IPS DF 4.7 (cell line): Measurements from ENCODE around the gene LILRA1.
"Not testable (repeated sequence)": the region's sequence is repeated elsewhere in the genome, so short reads cannot be mapped to it uniquely, and the experiment has no call there.

ENCODE experiments used
- DNase-seq: peaks from one replicate; pipeline ENCODE4 v3.0.0-alpha.2; 2013; ENCODE audit warnings: low spot score; ENCODE audit errors: extremely low read depth

The LILRA1 gene

DNA sequence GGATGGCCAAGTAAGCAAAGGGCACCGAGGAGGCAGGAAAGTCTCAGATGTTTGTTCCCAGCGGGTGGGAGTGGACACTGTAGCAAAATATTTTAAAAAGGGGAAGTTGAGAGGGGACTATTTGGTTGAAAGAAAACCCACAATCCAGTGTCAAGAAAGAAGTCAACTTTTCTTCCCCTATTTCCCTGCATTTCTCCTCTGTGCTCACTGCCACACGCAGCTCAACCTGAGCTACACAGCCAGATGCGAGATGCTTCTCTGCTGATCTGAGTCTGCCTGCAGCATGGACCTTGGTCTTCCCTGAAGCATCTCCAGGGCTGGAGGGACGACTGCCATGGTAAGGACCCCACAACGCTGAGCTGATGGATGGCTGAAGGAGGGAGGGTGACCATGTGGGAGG lies at the start of gene LILRA1:
Gene LILRA1, plus strand, starts transcription at position 188 of the 400 bp plus-strand sequence. CDS start 613 bp downstream, outside the sequence.
- DNase-seq: not testable (repeated sequence)

GRCh38 chr19:54548806-54549205 lies 44.6 kb upstream of the LILRA1 start:
- no peak for DNase-seq

GRCh38 chr19:54549224-54549623 lies 44.2 kb upstream of the LILRA1 start:
- no peak for DNase-seq

DNA sequence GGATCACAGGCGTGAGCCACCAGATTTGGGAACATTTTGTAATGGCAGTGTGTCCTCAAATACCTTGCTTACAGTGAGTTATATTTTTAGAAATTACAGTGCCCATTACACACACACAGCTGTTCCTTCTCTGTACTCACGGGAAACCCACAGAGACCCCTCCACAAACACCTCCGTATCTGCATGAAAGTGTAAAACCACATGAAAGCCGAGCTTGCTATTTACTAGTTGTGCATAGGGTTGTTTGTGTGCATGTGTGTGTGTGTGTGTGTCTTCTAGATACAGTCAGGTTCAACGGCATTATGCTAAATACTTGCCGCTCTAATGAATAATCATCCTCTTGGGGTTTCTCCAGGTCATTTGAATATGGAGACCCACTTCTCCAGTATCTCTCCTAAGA lies 42.1 kb upstream of the LILRA1 start:
- DNase-seq: no peak

DNA sequence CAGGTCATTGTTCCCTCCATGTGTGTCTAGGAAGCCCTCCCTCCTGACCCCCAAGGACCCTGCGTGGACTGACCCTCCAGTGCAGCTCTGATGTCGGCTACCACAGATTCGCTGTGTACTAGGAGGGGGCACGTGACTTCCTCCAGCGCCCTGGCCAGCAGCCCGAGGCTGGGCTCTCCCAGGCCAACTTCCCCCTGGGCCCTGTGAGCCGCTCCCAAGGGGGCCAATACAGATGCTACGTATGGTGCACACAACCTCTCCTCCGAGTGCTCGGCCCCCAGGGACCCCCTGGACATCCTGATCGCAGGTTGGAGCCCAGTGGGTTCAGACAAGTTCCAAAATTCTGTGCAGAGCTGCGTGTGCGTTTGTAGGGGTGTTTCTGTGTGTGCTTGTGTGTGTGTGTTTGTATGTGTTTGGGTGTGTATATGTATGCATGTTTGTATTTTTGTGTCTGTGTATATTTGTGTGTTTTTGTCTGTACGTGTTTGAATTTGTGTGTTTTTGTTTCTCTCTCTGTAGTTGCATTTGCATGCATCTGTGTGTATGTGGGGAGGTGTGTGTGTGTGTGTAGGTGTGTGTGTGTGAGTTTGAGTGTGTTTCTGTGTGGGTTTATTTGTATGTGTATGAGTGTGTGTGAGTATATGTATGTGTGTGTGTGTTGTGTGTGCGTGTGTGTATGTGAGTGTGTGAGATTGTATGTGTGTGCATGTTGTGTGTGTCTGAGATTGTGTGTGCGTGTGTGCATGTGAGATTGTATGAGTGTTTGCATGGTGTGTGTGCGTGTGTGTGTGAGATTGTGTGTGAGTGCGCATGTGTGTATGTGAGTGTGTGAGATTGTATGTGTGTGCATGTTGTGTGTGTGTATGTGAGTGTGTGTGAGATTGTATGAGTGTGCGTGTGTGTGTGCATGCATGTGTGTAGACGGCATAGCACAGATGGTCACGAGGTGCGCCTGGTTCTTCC lies 41.2 kb upstream of the LILRA1 start:
- DNase-seq: no peak

- DNase-seq: no peak
Observed at GRCh38 chr19:54552913-54553310, 40.5 kb upstream of the LILRA1 start.

DNA sequence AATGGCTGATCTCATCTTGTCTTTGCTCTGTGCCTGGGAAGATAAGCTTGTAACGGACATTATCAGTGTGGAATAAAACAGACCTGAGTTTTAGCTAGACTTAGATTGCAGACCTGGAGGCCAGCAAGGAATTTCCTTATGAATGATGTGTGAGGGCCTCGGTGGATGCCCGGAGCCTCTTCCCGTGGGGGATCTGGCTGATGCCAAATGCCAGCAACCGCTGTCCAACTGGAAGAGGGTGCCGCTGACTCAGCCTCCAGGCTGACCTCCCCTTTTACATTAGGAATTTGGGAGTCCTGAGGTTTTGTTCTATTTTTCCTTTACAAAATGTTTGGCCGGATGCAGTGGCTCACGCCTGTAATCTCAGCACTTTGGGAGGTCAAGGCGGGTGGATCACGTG lies 39.4 kb upstream of the LILRA1 start:
- DNase-seq: no peak

DNA sequence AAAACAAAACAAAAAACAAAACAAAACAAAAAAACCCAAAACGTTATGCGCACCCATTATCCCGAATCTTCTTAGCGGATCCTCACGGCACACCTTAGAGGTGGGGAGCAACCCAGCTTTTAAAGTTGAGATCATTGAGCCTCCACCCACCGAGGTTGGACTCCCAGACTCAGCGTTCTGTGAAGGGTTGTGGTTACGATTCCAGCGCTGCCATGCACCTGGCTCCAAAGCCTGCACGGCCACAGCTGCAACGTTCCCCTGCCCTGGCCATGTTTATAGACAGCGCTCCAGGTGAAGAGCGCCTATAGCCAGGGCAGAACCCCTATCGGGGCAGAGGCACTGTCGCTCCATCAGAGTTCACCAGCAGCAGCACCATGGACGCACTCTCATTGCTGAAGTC lies 38.5 kb upstream of the LILRA1 start:
- DNase-seq: no peak

DNA sequence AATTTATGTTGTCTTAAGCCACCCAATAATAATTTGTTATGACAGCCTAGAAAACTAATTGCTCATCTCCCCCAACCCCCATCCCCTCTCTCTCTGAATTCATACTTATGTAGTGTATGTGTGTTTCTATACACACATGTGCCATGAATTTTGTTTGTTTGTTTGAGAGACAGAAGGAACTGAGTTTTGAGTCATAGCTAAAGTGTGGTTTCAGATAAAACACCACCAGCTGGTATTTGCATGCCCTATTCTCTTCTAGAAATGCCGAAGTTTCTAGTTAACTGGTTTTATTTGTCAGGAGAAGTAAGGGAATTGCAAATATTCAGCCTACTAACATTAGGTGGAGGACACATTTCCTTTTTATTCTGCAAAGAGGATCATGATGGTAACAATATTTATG lies 37.2 kb upstream of the LILRA1 start:
- no peak for DNase-seq

DNA sequence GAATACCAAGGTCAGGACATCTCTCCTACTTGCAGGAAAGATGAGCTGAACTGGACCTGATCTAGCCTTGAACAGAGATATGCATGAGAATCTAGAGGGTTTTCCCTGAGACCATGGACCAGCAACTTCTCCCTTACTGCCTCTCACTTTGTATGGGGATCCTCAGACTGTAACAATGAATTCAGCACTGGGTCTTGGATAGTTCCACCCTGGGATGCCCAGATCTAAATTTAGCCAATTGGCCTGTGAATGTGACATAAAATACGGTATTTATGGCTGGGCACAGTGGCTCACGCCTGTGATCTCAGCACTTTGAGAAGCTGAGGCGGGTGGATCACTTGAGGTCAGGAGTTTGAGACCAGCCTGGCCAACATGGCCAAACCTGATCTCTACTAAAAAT lies 35.1 kb upstream of the LILRA1 start:
- no peak for DNase-seq

GRCh38 chr19:54560881-54561385 lies 32.5 kb upstream of the LILRA1 start:
- no peak for DNase-seq

- no peak for DNase-seq
Observed at GRCh38 chr19:54561840-54562239, 31.6 kb upstream of the LILRA1 start.

- DNase-seq: not testable (repeated sequence)
Observed at GRCh38 chr19:54563206-54563605, 30.2 kb upstream of the LILRA1 start.

- no peak for DNase-seq
Observed at GRCh38 chr19:54570316-54570715, 23.1 kb upstream of the LILRA1 start.

GRCh38 chr19:54571715-54572615 lies 21.5 kb upstream of the LILRA1 start:
- DNase-seq: not testable (repeated sequence)

GRCh38 chr19:54572696-54573311 lies 20.6 kb upstream of the LILRA1 start:
- DNase-seq: no peak

DNA sequence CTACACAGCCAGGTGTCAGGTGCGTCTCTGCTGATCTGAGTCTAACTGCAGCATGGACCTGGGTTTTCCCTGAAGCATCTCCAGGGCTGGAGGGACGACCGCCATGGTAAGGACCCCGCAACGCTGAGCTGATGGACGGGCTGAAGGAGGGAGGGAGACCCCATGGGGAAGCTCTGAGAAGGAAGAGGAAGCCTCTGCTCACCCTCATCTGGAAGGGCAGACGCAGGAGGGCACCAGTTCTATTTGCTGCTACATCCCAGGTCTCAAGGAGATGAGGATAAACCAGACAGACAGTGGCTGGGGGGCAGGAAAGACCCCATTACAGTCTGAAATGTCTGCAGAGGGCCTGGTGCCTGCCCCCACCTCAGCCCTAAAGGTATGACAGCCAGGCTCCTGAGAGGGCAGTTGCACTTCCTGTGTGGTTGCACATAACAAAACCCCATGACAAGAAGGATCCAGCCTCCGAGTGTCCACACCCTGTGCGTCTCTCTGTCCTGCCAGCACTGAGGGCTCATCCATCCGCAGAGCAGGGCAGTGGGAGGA lies 20.0 kb upstream of the LILRA1 start, which contains the start of gene LILRA2:
Gene LILRA2, plus strand, starts transcription at position 461 of the 543 bp plus-strand sequence. CDS start 89 bp downstream, outside the sequence.
- DNase-seq: no peak

GRCh38 chr19:54574051-54574450 lies 19.4 kb upstream of the LILRA1 start:
- DNase-seq: no peak

GRCh38 chr19:54574527-54575056 lies 18.8 kb upstream of the LILRA1 start:
- no peak for DNase-seq

DNA sequence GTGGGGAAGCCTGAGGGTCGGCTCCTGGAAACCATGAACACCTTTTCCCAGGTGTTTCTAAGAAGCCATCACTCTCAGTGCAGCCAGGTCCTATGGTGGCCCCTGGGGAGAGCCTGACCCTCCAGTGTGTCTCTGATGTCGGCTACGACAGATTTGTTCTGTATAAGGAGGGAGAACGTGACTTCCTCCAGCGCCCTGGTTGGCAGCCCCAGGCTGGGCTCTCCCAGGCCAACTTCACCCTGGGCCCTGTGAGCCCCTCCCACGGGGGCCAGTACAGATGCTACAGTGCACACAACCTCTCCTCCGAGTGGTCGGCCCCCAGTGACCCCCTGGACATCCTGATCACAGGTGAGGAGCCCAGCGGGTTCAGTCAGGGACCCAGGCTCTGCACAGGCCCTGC lies 18.2 kb upstream of the LILRA1 start:
- not testable (repeated sequence) for DNase-seq
